Mesenteric fat pad (tissue), 1 donor: ENCODE measurements around the gene PLAA. TPM values are rescaled to one million over a fixed set of nuclear protein-coding genes. Genes with fewer than 3 reads are reported as not detected.
A peak's percentile ranks its signal among the peaks of the same experiment; 100 is the strongest.

Experiments used
- DNase-seq: peaks from one replicate; pipeline ENCODE4 v3.0.0-alpha.2; 2020; ENCODE audit warnings: low spot score
- long read RNA-seq: library from polyadenylated mRNA; unstranded; transcript quantifications from one replicate; pipeline ENCODE4 v2.0.0, GENCODE V29; 2020
- total RNA-seq: library from RNA; stranded (reverse); fragmentation: NEBNext Ultra II Directional; extraction: Animal tissue kit (Norgen Biotek cat#: 25700); gene quantifications from one replicate; pipeline ENCODE4 v1.2.1, GENCODE V29; 2021
- donor health status: DM: yes; HTN: yes; CAD: no.

The PLAA gene
- 23.3 TPM for total RNA-seq
- long read RNA-seq, full-length matches to known transcripts: 77 of 100 reads
- long read RNA-seq, partial matches to known transcripts: 15 of 100 reads
- long read RNA-seq, other reads (novel, unspliced or antisense): 8 of 100 reads

- DNase-seq: peak; percentile 95
These were observed at the start of gene PLAA for GRCh38 chr9:26946753-26947727. PLAA (minus strand) TSS chr9:26947242; CDS start chr9:26947045, 197 bp downstream.

- DNase-seq: no peak
These were observed 48.8 kb upstream of the PLAA start for GRCh38 chr9:26995810-26996209.

DNA sequence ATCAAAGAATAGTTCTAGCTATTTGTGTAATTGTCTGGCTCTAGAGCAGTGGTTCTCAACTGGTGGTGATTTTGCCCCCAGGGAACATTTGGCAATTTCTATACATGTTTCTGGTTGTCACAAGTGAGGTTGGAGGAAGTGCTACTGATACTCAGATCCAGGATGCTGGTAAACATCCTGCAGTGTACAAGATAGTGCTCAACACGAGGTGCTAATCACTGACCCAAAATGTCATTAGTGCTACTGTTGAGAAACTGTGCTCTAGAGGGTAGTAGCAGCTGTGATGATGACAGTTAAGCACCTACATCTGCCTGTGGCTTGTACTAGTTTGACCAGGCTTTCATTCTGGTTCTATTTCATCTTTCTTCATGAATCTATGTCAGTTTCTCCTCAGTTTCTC lies 36.3 kb upstream of the PLAA start:
- no peak for DNase-seq

DNA sequence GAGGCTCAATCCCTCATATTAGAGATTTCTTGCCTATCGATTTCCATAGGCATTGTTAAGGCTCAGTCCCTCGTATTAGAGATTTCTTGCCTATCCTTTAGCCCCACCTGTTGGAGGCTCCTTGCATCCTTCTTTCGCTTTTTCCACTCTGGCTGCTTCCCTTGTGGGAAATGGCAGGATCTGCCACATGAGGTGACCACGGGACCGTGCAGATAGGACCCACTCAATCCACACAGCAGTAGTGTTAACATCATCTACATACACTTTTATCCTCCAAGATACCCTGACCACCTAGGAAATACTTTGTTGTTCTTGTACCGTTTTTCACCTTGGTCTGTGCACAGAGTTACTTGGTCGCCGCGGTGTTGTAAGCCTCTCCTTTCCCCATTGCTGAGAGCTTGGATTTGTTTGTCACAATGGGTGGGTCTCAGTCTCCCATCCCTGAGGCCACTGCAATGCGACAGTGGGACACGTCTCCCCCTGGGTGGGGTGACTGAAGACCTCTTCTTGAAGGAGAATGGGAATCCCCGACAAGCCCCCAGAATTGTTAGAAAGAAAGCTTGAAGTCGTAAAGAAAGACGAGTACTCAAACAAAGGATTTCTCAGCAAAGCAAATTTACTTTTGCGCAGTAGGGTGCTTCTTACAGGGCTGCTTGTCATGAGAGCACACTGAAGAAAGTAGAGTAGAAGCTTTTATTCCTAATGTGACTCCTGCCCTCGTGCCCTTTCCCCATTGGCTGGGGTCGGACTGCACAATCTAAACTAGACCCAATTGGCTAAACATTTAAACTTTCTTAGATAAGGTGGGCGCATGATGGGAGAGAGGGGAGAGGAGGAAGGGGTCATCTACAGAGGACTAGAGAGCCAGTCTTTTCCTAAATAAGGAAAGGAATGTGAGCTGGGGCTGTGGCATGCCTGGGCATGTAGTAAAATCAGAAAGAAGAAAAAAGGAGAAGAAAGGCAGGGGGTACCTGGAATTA lies 29.0 kb upstream of the PLAA start:
- DNase-seq: no peak

GRCh38 chr9:26974927-26975326 lies 27.9 kb upstream of the PLAA start:
- no peak for DNase-seq

- DNase-seq: no peak
These were observed 26.9 kb upstream of the PLAA start for GRCh38 chr9:26973989-26974388.

DNA sequence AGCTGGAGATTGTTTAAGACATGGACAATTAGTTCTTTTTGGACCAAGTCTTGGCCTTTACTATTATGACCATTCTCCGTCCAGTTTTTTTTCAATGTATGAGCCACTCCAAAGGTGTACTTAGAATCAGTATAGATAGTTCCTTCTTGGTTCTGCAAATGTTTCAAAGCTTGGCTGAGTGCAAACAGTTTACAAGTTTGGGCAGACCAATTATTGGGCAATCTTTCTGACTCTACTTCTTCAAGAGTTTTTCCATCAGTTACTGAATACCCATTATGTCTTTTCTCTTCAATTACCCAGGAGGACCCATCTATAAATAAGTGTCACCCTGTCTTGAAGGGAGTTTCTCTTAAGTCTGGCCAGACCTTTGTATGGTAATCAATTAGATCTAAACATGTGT lies 24.7 kb upstream of the PLAA start:
- DNase-seq: no peak

DNA sequence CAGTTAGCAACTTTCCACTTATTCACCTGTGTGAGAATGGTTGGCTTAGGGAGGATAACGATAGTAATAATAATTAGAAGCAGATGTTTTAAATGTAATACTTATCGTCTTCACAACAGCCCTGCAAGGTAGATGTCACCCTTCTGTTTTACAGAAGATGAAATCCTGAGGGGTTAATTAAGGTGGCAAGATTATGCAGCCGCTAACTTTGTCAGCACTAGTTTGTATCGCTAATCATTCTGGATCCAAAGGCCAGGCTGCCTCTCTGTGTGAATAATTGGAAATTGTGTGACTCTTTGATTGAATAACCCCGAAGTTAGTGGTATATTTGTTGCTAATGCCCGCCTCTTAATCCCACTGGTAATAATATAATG lies 9.8 kb upstream of the PLAA start:
- DNase-seq: no peak

- peak; percentile 96 for DNase-seq
These were observed 9.1 kb upstream of the PLAA start, which contains the start of gene IFT74 for GRCh38 chr9:26955921-26956859. IFT74 (plus strand) TSS chr9:26956412; CDS start chr9:26961968, 5,556 bp downstream.

- DNase-seq: no peak
These were observed 8.3 kb upstream of the PLAA start for GRCh38 chr9:26955222-26955903.

DNA sequence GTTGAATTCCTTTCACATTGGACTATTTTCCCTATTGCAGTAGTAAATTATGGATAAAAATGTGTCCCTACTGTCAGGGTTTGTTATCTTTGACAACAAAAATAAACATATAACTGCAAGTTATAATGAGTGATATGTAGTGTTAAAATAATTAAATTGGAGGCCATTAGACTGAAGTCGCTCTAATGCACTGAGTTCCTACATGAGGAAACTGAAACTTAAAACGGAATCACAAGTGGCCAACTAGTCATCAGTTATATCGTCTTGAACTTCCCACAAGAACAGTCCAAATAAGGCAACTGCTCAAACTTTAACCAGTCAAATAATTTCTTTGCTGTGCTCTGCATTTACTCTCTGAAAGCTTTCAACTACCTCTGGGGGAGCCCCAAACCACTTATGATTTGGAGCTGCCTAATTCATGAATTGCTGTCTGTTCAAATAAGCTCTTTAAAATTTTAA lies 7.0 kb upstream of the PLAA start:
- DNase-seq: no peak

GRCh38 chr9:26951794-26952193 lies 4.8 kb upstream of the PLAA start:
- DNase-seq: no peak

DNA sequence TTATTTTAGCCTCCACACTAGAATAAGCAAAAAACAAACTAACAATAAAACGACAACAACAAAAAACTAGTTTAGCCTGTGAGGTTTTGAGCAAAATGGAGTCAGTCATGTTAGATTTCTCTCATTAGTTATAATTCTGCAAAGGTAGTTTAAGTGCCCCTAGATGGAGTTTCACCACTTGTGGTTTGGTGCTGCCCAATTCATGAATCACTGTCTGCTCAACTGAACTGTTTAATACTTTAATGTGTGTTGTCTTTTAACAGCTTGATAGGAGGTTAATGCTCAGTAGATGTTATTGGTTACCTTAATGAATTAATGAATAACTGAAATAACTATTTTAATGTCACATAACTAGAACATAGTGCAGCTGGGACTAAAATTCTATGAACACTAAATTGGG lies 3.5 kb upstream of the PLAA start:
- no peak for DNase-seq

- DNase-seq: no peak
These were observed 2.6 kb upstream of the PLAA start for GRCh38 chr9:26949637-26950069.

DNA sequence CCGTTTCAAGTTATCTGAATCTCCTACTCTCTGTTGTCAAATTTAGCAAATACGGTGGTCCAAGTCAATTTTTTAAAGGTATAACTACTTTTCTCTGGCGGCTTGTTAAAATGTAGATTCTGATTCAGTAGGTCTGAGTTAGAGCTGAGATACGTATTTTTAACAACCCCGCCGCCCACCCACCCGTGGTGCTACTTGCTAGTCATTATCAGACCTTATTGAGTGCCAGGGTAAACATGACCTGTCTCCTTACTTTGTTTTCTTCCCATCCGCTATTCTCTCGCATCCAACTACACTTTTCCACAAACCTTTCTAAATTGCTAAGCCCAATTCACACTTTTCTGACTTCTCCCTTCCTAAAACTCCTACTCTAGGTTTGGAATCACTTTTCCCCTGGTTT lies 694 bp upstream of the PLAA start:
- no peak for DNase-seq

DNA sequence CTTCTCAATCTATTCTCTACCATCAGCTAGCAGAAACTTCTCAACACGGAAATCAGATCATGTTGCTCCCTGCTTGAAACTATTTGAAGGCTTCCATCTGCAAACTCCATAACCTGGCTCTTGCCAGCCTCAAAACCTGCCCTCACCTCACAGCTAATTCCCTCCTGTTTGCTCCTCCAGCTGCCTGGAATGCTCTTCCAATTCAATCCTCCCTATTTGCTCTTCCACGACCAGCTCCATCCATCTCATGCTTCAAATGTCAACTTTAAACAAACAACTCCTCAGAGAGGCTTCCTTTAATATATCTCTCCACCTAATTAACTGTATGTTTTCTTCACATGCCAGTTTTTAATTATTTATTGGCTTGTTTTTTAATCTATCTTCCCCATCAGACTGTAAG lies 1.5 kb downstream of the PLAA start:
- DNase-seq: no peak

GRCh38 chr9:26940779-26941178 lies 6.3 kb downstream of the PLAA start:
- no peak for DNase-seq

- DNase-seq: no peak
These were observed 6.9 kb downstream of the PLAA start for GRCh38 chr9:26939955-26940711.

- no peak for DNase-seq
These were observed 9.1 kb downstream of the PLAA start for GRCh38 chr9:26937816-26938371.
